H9 (cell line): ENCODE measurements around the gene IL16. TPM values are rescaled to one million over a fixed set of nuclear protein-coding genes. Genes with fewer than 3 reads are reported as not detected.

Source experiments
- DNase-seq: peaks from one replicate; pipeline ENCODE4 v3.0.0-alpha.2; 2017
- H2AFZ ChIP-seq: one replicate; pipeline ENCODE4 v1.6.1; 2013; ENCODE audit warnings: mild to moderate bottlenecking, low read length, control low read depth, moderate library complexity
- H2AK5ac ChIP-seq: 2 replicates; pipeline ENCODE4 v1.6.1; 2013; ENCODE audit warnings: low read length, control low read depth, mixed read lengths; ENCODE audit not compliant: insufficient read length
- H2BK120ac ChIP-seq: one replicate; pipeline ENCODE4 v1.6.1; 2013; ENCODE audit warnings: low read depth, mild to moderate bottlenecking, low read length, control low read depth, inconsistent platforms; ENCODE audit not compliant: poor library complexity, severe bottlenecking
- H2BK12ac ChIP-seq: 2 replicates; pipeline ENCODE4 v1.6.1; 2013; ENCODE audit warnings: low read length, control low read depth, mixed read lengths, low read depth; ENCODE audit not compliant: insufficient read length
- H2BK15ac ChIP-seq: 2 replicates; pipeline ENCODE4 v1.6.1; 2013; ENCODE audit warnings: low read depth, low read length, control low read depth
- H2BK20ac ChIP-seq: one replicate; pipeline ENCODE4 v1.6.1; 2013; ENCODE audit warnings: low read depth, mild to moderate bottlenecking, low read length, control low read depth, inconsistent platforms; ENCODE audit not compliant: poor library complexity, severe bottlenecking
- H2BK5ac ChIP-seq: 2 replicates; pipeline ENCODE4 v1.6.1; 2013; ENCODE audit warnings: low read length, control low read depth, mixed read lengths; ENCODE audit not compliant: insufficient read length
- H3K14ac ChIP-seq: 2 replicates; pipeline ENCODE4 v1.6.1; 2013; ENCODE audit warnings: low read length, control low read depth; ENCODE audit not compliant: insufficient read depth
- H3K18ac ChIP-seq: 2 replicates; pipeline ENCODE4 v1.6.1; 2013; ENCODE audit warnings: low read depth, mild to moderate bottlenecking, mixed read lengths, low read length, control low read depth; ENCODE audit not compliant: insufficient read length
- H3K23ac ChIP-seq: 2 replicates; pipeline ENCODE4 v1.6.1; 2013; ENCODE audit warnings: low read length, control low read depth, mixed read lengths, low read depth; ENCODE audit not compliant: insufficient read length
- H3K23me2 ChIP-seq: 2 replicates; pipeline ENCODE4 v1.6.1; 2013; ENCODE audit warnings: low read depth, mild to moderate bottlenecking, mixed read lengths, low read length, control low read depth; ENCODE audit not compliant: insufficient read length, poor library complexity, severe bottlenecking
- H3K27ac ChIP-seq: 2 replicates; pipeline ENCODE4 v1.5.1; 2013; ENCODE audit warnings: low read length, control low read depth, mixed read lengths, low read depth; ENCODE audit not compliant: insufficient read length
- H3K27me3 ChIP-seq: 2 replicates; pipeline ENCODE4 v1.6.1; 2013; ENCODE audit warnings: low read length, control low read depth, inconsistent platforms; ENCODE audit not compliant: insufficient read depth
- H3K4ac ChIP-seq: 2 replicates; pipeline ENCODE4 v1.6.1; 2013; ENCODE audit warnings: low read depth, mild to moderate bottlenecking, control low read depth, inconsistent platforms, low read length, moderate library complexity
- H3K4me1 ChIP-seq: 2 replicates; pipeline ENCODE4 v1.6.1; 2013; ENCODE audit warnings: low read length, control low read depth, inconsistent platforms; ENCODE audit not compliant: insufficient read depth
- H3K4me2 ChIP-seq: 2 replicates; pipeline ENCODE4 v1.6.1; 2013; ENCODE audit warnings: low read length, control low read depth, mixed read lengths; ENCODE audit not compliant: insufficient read length, insufficient read depth
- H3K56ac ChIP-seq: 2 replicates; pipeline ENCODE4 v1.6.1; 2013; ENCODE audit warnings: low read depth, mild to moderate bottlenecking, mixed read lengths, low read length, control low read depth; ENCODE audit not compliant: insufficient read length
- H3K79me1 ChIP-seq: 2 replicates; pipeline ENCODE4 v1.6.1; 2013; ENCODE audit warnings: low read depth, mild to moderate bottlenecking, moderate library complexity, low read length, control low read depth, inconsistent platforms; ENCODE audit not compliant: insufficient read depth, poor library complexity, severe bottlenecking
- H3K79me2 ChIP-seq: 2 replicates; pipeline ENCODE4 v1.6.1; 2013; ENCODE audit warnings: low read length, control low read depth, inconsistent platforms; ENCODE audit not compliant: insufficient read depth
- H3K9ac ChIP-seq: 2 replicates; pipeline ENCODE4 v1.6.1; 2013; ENCODE audit warnings: low read length, control low read depth, mixed read lengths; ENCODE audit not compliant: insufficient read length; ENCODE audit errors: extremely low read depth
- H3K9me3 ChIP-seq: one replicate; pipeline ENCODE4 v1.6.1; 2013; ENCODE audit warnings: low read depth, low read length, inconsistent platforms; ENCODE audit not compliant: control insufficient read depth
- H3T11ph ChIP-seq: one replicate; pipeline ENCODE4 v1.6.1; 2013; ENCODE audit warnings: mild to moderate bottlenecking, low read length, control low read depth, inconsistent platforms
- H4K20me1 ChIP-seq: one replicate; pipeline ENCODE4 v1.6.1; 2013; ENCODE audit not compliant: control insufficient read depth, insufficient read length, insufficient read depth
- H4K5ac ChIP-seq: 2 replicates; pipeline ENCODE4 v1.6.1; 2013; ENCODE audit warnings: low read depth, mild to moderate bottlenecking, mixed read lengths, low read length, control low read depth; ENCODE audit not compliant: insufficient read length
- H4K8ac ChIP-seq: replicated peaks from 2 replicates; pipeline ENCODE4 v1.6.1; 2013; ENCODE audit warnings: low read length, control low read depth, mixed read lengths, low read depth; ENCODE audit not compliant: insufficient read length
- H4K91ac ChIP-seq: 2 replicates; pipeline ENCODE4 v1.6.1; 2013; ENCODE audit warnings: low read depth, mild to moderate bottlenecking, moderate library complexity, mixed read lengths, low read length, control low read depth; ENCODE audit not compliant: insufficient read length
- H3K27ac Mint-ChIP-seq, 3 experiments: 2 replicates in 2 of 3; 3 replicates in 1 of 3; pipeline ENCODE4 v1.8.0; 2020 to 2021; ENCODE audit warnings: mixed read lengths in 3 of 3, mild to moderate bottlenecking in 1 of 3, moderate library complexity in 1 of 3
- H3K27me3 Mint-ChIP-seq: 2 replicates; pipeline ENCODE4 v1.8.0; 2021; ENCODE audit warnings: low read depth, mild to moderate bottlenecking, moderate library complexity, mixed read lengths
- H3K36me3 Mint-ChIP-seq, 3 experiments: 2 replicates in 2 of 3; 3 replicates in 1 of 3; pipeline ENCODE4 v1.8.0; 2020 to 2021; ENCODE audit warnings: low read depth in 3 of 3, mixed read lengths in 3 of 3; ENCODE audit not compliant: insufficient read depth in 1 of 3
- H3K4me1 Mint-ChIP-seq, 2 experiments: 2 replicates each; pipeline ENCODE4 v1.8.0; 2020; ENCODE audit warnings: mixed read lengths in 2 of 2
- H3K4me3 Mint-ChIP-seq, 2 experiments: 2 replicates in 1 of 2; 3 replicates in 1 of 2; pipeline ENCODE4 v1.8.0; 2020 to 2021; ENCODE audit warnings: mild to moderate bottlenecking in 2 of 2, mixed read lengths in 2 of 2, moderate library complexity in 1 of 2
- H3K9me3 Mint-ChIP-seq, 2 experiments: 2 replicates in 1 of 2; 3 replicates in 1 of 2; pipeline ENCODE4 v1.8.0; 2020; ENCODE audit warnings: mild to moderate bottlenecking in 2 of 2, mixed read lengths in 2 of 2, moderate library complexity in 1 of 2
- CTCF ChIP-seq: fragments of 200-600 bp; sonication (generic); conservative IDR thresholded peaks from 3 replicates; pipeline ENCODE4 v1.8.0; 2021; ENCODE audit warnings: antibody characterized with exemption, mild to moderate bottlenecking
- WGBS: extraction: QIAGEN DNeasy Blood & Tissue Kit; methylation state at CpG from one replicate; pipeline ENCODE4 v1.1.7; 2013; ENCODE audit warnings: missing lambda C conversion rate, low lambda C conversion rate, mixed read lengths; ENCODE audit not compliant: insufficient read length; ENCODE audit errors: extremely low coverage; 5-methylcytosine and 5-hydroxymethylcytosine counted together
- total RNA-seq: library from RNA; stranded (reverse); gene quantifications from 2 replicates; pipeline ENCODE4 v1.2.1, GENCODE V29; 2021

The IL16 gene
- total RNA-seq, 1 experiment from 2014 or later: 0.28 TPM

GRCh38 chr15:81273855-81274254 is 77.2 kb downstream of the IL16 start:
- H3K9me3 Mint-ChIP-seq: peaks cover 19 to 23% of the 10 kb centered on the region in 2 experiments

More at GRCh38 chr15:81273855-81274254, 77.2 kb downstream of the IL16 start:
- Histone ChIP-seq H4K8ac (no peak overlapping the region), H2BK20ac (no peak overlapping the region), H3K4me1 (peaks cover 3% of the 10 kb centered on the region; the same call in 1 of the 2 replicates), H2BK15ac (no peak overlapping the region), H3K18ac (no peak overlapping the region), H3K79me2 (no peaks in the 10 kb centered on the region), H3T11ph (no peak overlapping the region), H2BK5ac (no peak overlapping the region), H3K23ac (no peak overlapping the region), H3K27ac (no peak overlapping the region), H3K23me2 (no peaks in the 10 kb centered on the region), H3K56ac (no peak overlapping the region), H2AFZ (no peak overlapping the region), H3K27me3 (no peaks in the 10 kb centered on the region), H3K9ac (no peak overlapping the region), H2BK120ac (no peak overlapping the region), H3K14ac (no peak overlapping the region), H3K9me3 (peaks cover 4% of the 10 kb centered on the region), H3K4me2 (no peak overlapping the region), H4K91ac (no peak overlapping the region), H4K5ac (no peak overlapping the region), H2BK12ac (no peak overlapping the region), H3K4ac (no peak overlapping the region), H2AK5ac (no peak overlapping the region), H3K79me1 (no peaks in the 10 kb centered on the region), H4K20me1 (no peaks in the 10 kb centered on the region)
- Mint-ChIP-seq H3K27ac (no peak overlapping the region), H3K4me3 (no peak overlapping the region; a peak in 1 of 5 replicates), H3K27me3 (peaks cover 5% of the 10 kb centered on the region; the same call in 1 of the 2 replicates), H3K4me1 (peaks cover 10% of the 10 kb centered on the region in 2 experiments), H3K36me3 (peaks cover 5 to 18% (median 10%) of the 10 kb centered on the region in 3 experiments; a peak in 6 of 7 replicates)
- no CpG with 5 or more reads among the region's 2 CpGs for WGBS
- DNase-seq: no peak
- no peak for TF ChIP-seq CTCF
